ENCODE measurements around the gene KCNC1. TPM values are rescaled to one million over a fixed set of nuclear protein-coding genes. Genes with fewer than 3 reads are reported as not detected.

The KCNC1 gene
- total and polyA plus RNA-seq, 2 of the 13 experiments (the other 11 are each of a cell fraction or from before 2014, with no cell fraction given) = 0.01 to 0.04 TPM

GRCh38 chr11:17745023-17745772, 10.6 kb downstream of the KCNC1 start:
- Histone ChIP-seq H3K4me2 (ENCODE audit: low read depth, low read length) (no peak overlapping the region), H3K36me3 (replicated peaks in 1 of 2; ENCODE audit: control insufficient read depth in 1 of 2, insufficient read depth in 2 of 2, low read length in 2 of 2) (no peaks in the 10 kb centered on the region), H3K27ac (ENCODE audit: extremely low read length, insufficient read depth, low read length) (no peak overlapping the region), H3K27me3 (ENCODE audit: control insufficient read depth in 1 of 2, insufficient read depth in 2 of 2, low read length in 2 of 2) (peaks cover 3 to 29% of the 10 kb centered on the region in 2 experiments; a peak in 3 of 5 replicates), H2AFZ (ENCODE audit: low read length) (no peak overlapping the region), H3K4me3 (replicated peaks in 1 of 3; ENCODE audit: insufficient read depth in 1 of 3, low read depth in 2 of 3, low read length in 3 of 3) (no peak overlapping the region), H4K20me1 (ENCODE audit: insufficient read depth, low read length) (no peaks in the 10 kb centered on the region), H3K79me2 (ENCODE audit: insufficient read depth, low read length) (no peaks in the 10 kb centered on the region), H3K4me1 (ENCODE audit: insufficient read depth, low read length) (peaks cover 13% of the 10 kb centered on the region), H3K9ac (ENCODE audit: insufficient read depth, low read depth, low read length) (no peak overlapping the region), H3K9me3 (ENCODE audit: low read length) (no peaks in the 10 kb centered on the region)
- intact Hi-C loops (cut with micrococcal nuclease; ENCODE audit: unreplicated experiment) = no loop called here
- ChIA-PET POLR2A (no interaction called here), CTCF (ENCODE audit: low intra/inter-chr PET ratio, low total read pairs) (no interaction called here)
- no peak for TF ChIP-seq DRAP1 (CRISPR knock-in tag; IDR thresholded peaks at IDR 0.05)
- no peak for TF ChIP-seq IRF9 (CRISPR knock-in tag; IDR thresholded peaks at IDR 0.05; ENCODE audit: borderline replicate concordance)
- TF ChIP-seq ERF (CRISPR knock-in tag; IDR thresholded peaks at IDR 0.05) = no peak
- no peak for TF ChIP-seq MTERF4 (CRISPR knock-in tag; IDR thresholded peaks at IDR 0.05)
- TF ChIP-seq TRAFD1 (CRISPR knock-in tag; IDR thresholded peaks at IDR 0.05; ENCODE audit: borderline replicate concordance) = no peak
- no peak for TF ChIP-seq SMAD3 (CRISPR knock-in tag; IDR thresholded peaks at IDR 0.05)
- no peak for TF ChIP-seq ZNF737 (CRISPR knock-in tag; IDR thresholded peaks at IDR 0.05; ENCODE audit: borderline replicate concordance)
- no peak for TF ChIP-seq MXD3 (CRISPR knock-in tag; IDR thresholded peaks at IDR 0.05)
- no peak for TF ChIP-seq ZNF83 (CRISPR knock-in tag; IDR thresholded peaks at IDR 0.05; ENCODE audit: borderline replicate concordance)
- TF ChIP-seq SIN3A (IDR thresholded peaks at IDR 0.05; ENCODE audit: borderline replicate concordance, low read depth, low read length) = no peak
- TF ChIP-seq ZNF672 (CRISPR knock-in tag; IDR thresholded peaks at IDR 0.05) = no peak
- TF ChIP-seq TARDBP (CRISPR knock-in tag; IDR thresholded peaks at IDR 0.05) = no peak
- no peak for TF ChIP-seq THAP8 (CRISPR knock-in tag; IDR thresholded peaks at IDR 0.05; ENCODE audit: borderline replicate concordance)
- TF ChIP-seq ATM (IDR thresholded peaks at IDR 0.05; ENCODE audit: borderline replicate concordance) = no peak
- ATAC-seq = no peak
- in situ Hi-C loops (cut with HindIII; ENCODE audit: extremely low pct_ligation_motif_present, low pct_unique_long_range_greater_than_20kb) = no loop called here
- BruUV-seq (replicated peaks) = no TSS peak
- WGBS (ENCODE audit: low lambda C conversion rate) = 65% methylated on average over 11 of the region's 20 CpGs
- DNase-seq (ENCODE audit: low spot score) = no peak
- FAIRE-seq = no peak

All from HepG2 (cell line).